Trophoblast cell (in vitro differentiated cells and primary cell): ENCODE measurements around the gene TWSG1.

Source experiments
- DNase-seq, 2 donors: peaks; one replicate each; pipeline ENCODE4 v3.0.0-alpha.2; 2016
- H2AFZ ChIP-seq: 2 replicates; pipeline ENCODE4 v1.6.1; 2013; ENCODE audit warnings: low read length, moderate library complexity, mild to moderate bottlenecking; ENCODE audit not compliant: insufficient read depth, poor library complexity
- H2AK5ac ChIP-seq: 2 replicates; pipeline ENCODE4 v1.6.1; 2013; ENCODE audit warnings: mild to moderate bottlenecking, low read length
- H2BK120ac ChIP-seq: 2 replicates; pipeline ENCODE4 v1.6.1; 2013; ENCODE audit warnings: low read length, mild to moderate bottlenecking, moderate library complexity; ENCODE audit not compliant: insufficient read depth, poor library complexity
- H2BK12ac ChIP-seq: 2 replicates; pipeline ENCODE4 v1.6.1; 2013; ENCODE audit warnings: mild to moderate bottlenecking, low read length, moderate library complexity
- H2BK5ac ChIP-seq: 2 replicates; pipeline ENCODE4 v1.6.1; 2013; ENCODE audit warnings: low read length, low read depth, moderate library complexity, mild to moderate bottlenecking; ENCODE audit not compliant: poor library complexity
- H3K14ac ChIP-seq: 2 replicates; pipeline ENCODE4 v1.6.1; 2013; ENCODE audit warnings: mild to moderate bottlenecking, low read length
- H3K18ac ChIP-seq: 2 replicates; pipeline ENCODE4 v1.6.1; 2013; ENCODE audit warnings: mild to moderate bottlenecking, low read length
- H3K23ac ChIP-seq: 2 replicates; pipeline ENCODE4 v1.6.1; 2013; ENCODE audit warnings: low read length
- H3K27ac ChIP-seq: 2 replicates; pipeline ENCODE4 v1.5.1; 2013; ENCODE audit warnings: low read depth, mild to moderate bottlenecking, inconsistent platforms, low read length, moderate library complexity
- H3K27me3 ChIP-seq: 2 replicates; pipeline ENCODE4 v1.6.1; 2013; ENCODE audit warnings: inconsistent platforms, mild to moderate bottlenecking, low read length, moderate library complexity; ENCODE audit not compliant: insufficient read depth
- H3K36me3 ChIP-seq, 2 experiments: 1 replicate in 1 of 2; 2 replicates in 1 of 2; pipeline ENCODE4 v1.6.1; 2013; ENCODE audit warnings: low read length in 2 of 2, mild to moderate bottlenecking in 2 of 2, moderate library complexity in 1 of 2; ENCODE audit not compliant: insufficient read depth in 2 of 2, control insufficient read depth in 1 of 2
- H3K4ac ChIP-seq: 2 replicates; pipeline ENCODE4 v1.6.1; 2013; ENCODE audit warnings: low read depth, mild to moderate bottlenecking, low read length, moderate library complexity
- H3K4me1 ChIP-seq, 2 experiments: 1 replicate in 1 of 2; 2 replicates in 1 of 2; pipeline ENCODE4 v1.6.1; 2013; ENCODE audit warnings: low read length in 2 of 2, mild to moderate bottlenecking in 2 of 2, moderate library complexity in 1 of 2; ENCODE audit not compliant: insufficient read depth in 2 of 2, control insufficient read depth in 1 of 2
- H3K4me2 ChIP-seq: 2 replicates; pipeline ENCODE4 v1.6.1; 2013; ENCODE audit warnings: inconsistent platforms, mild to moderate bottlenecking, low read length, moderate library complexity
- H3K4me3 ChIP-seq: 2 replicates; pipeline ENCODE4 v1.5.1; 2013; ENCODE audit warnings: mild to moderate bottlenecking, low read depth, low read length, inconsistent platforms
- H3K79me1 ChIP-seq: one replicate; pipeline ENCODE4 v1.6.1; 2013; ENCODE audit warnings: low read length
- H3K79me2 ChIP-seq: 2 replicates; pipeline ENCODE4 v1.6.1; 2013; ENCODE audit warnings: low read length, mild to moderate bottlenecking; ENCODE audit not compliant: control insufficient read depth, insufficient read depth, poor library complexity
- H3K9ac ChIP-seq: 2 replicates; pipeline ENCODE4 v1.6.1; 2013; ENCODE audit warnings: mild to moderate bottlenecking, low read length
- H3K9me3 ChIP-seq: 2 replicates; pipeline ENCODE4 v1.6.1; 2013; ENCODE audit warnings: low read depth, mild to moderate bottlenecking, control low read depth, inconsistent platforms, low read length; ENCODE audit not compliant: insufficient read depth
- H4K12ac ChIP-seq: 2 replicates; pipeline ENCODE4 v1.6.1; 2013; ENCODE audit warnings: low read depth, mild to moderate bottlenecking, low read length, moderate library complexity
- H4K8ac ChIP-seq: 2 replicates; pipeline ENCODE4 v1.6.1; 2013; ENCODE audit warnings: low read depth, mild to moderate bottlenecking, low read length, moderate library complexity
- H4K91ac ChIP-seq: one replicate; pipeline ENCODE4 v1.6.1; 2013; ENCODE audit warnings: low read depth, mild to moderate bottlenecking, low read length, moderate library complexity
- WGBS: extraction: QIAGEN DNeasy Blood & Tissue Kit; methylation state at CpG from one replicate; pipeline ENCODE4 v1.1.7; 2013; ENCODE audit warnings: missing lambda C conversion rate; ENCODE audit not compliant: insufficient read length, insufficient coverage; ENCODE audit errors: extremely low coverage; 5-methylcytosine and 5-hydroxymethylcytosine counted together

TWSG1 gene

DNA sequence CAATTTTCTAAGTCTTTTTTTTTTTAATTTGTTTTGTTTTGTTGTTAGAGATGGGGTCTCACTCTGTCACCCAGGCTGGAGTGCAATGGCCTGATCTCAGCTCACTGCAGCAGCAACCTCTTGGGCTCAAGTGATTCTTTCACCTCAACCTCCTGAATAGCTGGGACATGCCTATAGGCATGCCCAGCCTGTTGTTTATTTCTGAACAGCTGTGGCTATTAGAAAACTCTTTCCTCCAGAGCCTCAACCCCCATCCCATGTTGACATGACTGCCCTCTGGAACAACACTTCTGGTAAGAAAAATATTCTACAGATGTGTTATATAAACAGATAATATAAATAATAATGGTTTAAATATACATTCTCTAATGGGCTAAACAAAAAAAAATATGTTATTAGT is 44.4 kb upstream of the TWSG1 start:
- Histone ChIP-seq H3K4me2 (no peak overlapping the region), H3K23ac (no peak overlapping the region), H2AFZ (no peak overlapping the region), H3K27ac (no peak overlapping the region), H2BK12ac (no peak overlapping the region), H3K79me2 (no peaks in the 10 kb centered on the region), H2AK5ac (no peak overlapping the region), H3K9me3 (peaks cover 2% of the 10 kb centered on the region), H3K27me3 (no peaks in the 10 kb centered on the region), H3K79me1 (no peaks in the 10 kb centered on the region), H3K14ac (no peak overlapping the region), H4K12ac (no peak overlapping the region), H4K8ac (no peak overlapping the region), H3K4ac (no peak overlapping the region), H3K4me1 (no peaks in the 10 kb centered on the region), H2BK120ac (no peak overlapping the region), H3K9ac (no peak overlapping the region), H3K4me3 (no peak overlapping the region), H2BK5ac (no peak overlapping the region), H3K18ac (no peak overlapping the region), H4K91ac (no peak overlapping the region), H3K36me3 (no peaks in the 10 kb centered on the region)
- DNase-seq: no peak

- H3K79me2 ChIP-seq: no peaks in the 10 kb centered on the region
- peaks cover 10% of the 10 kb centered on the region for H3K9me3 ChIP-seq
- no peak overlapping the region for H2BK5ac ChIP-seq
- H3K4me1 ChIP-seq: no peaks in the 10 kb centered on the region
- H3K9ac ChIP-seq: no peak overlapping the region
- no peak overlapping the region for H3K4me3 ChIP-seq
- no peak overlapping the region for H3K4ac ChIP-seq
- no peak overlapping the region for H3K23ac ChIP-seq
- no peaks in the 10 kb centered on the region for H3K79me1 ChIP-seq
- no peak overlapping the region for H4K8ac ChIP-seq
- no peak overlapping the region for H2AK5ac ChIP-seq
- no peaks in the 10 kb centered on the region for H3K27me3 ChIP-seq
- H3K4me2 ChIP-seq: no peak overlapping the region
- no peak overlapping the region for H3K18ac ChIP-seq
- H4K91ac ChIP-seq: no peak overlapping the region
- no peak for DNase-seq
- H2BK120ac ChIP-seq: no peak overlapping the region
- H3K27ac ChIP-seq: no peak overlapping the region
- H2AFZ ChIP-seq: no peak overlapping the region
- no CpG with 5 or more reads among the region's 2 CpGs for WGBS
- H4K12ac ChIP-seq: no peak overlapping the region
- H3K14ac ChIP-seq: no peak overlapping the region
- H3K36me3 ChIP-seq: no peaks in the 10 kb centered on the region
- no peak overlapping the region for H2BK12ac ChIP-seq
Measured at GRCh38 chr18:9292047-9292446, 42.5 kb upstream of the TWSG1 start.

GRCh38 chr18:9293948-9294347 is 40.6 kb upstream of the TWSG1 start:
- H3K27me3 ChIP-seq: no peaks in the 10 kb centered on the region
- no peaks in the 10 kb centered on the region for H3K4me1 ChIP-seq
- H3K79me1 ChIP-seq: no peaks in the 10 kb centered on the region
- no peak overlapping the region for H2AFZ ChIP-seq
- no peak for DNase-seq
- no peak overlapping the region for H3K23ac ChIP-seq
- no peak overlapping the region for H3K27ac ChIP-seq
- no peak overlapping the region for H2BK5ac ChIP-seq
- no peak overlapping the region for H2BK120ac ChIP-seq
- H3K9me3 ChIP-seq: peaks cover 15% of the 10 kb centered on the region
- no peak overlapping the region for H4K91ac ChIP-seq
- no peak overlapping the region for H4K12ac ChIP-seq
- H3K4ac ChIP-seq: no peak overlapping the region
- H3K36me3 ChIP-seq: no peaks in the 10 kb centered on the region
- no peak overlapping the region for H3K4me2 ChIP-seq
- no peak overlapping the region for H3K14ac ChIP-seq
- H4K8ac ChIP-seq: no peak overlapping the region
- no peak overlapping the region for H3K4me3 ChIP-seq
- no peak overlapping the region for H3K18ac ChIP-seq
- no CpG with 5 or more reads among the region's 1 CpG for WGBS
- H3K9ac ChIP-seq: no peak overlapping the region
- H2AK5ac ChIP-seq: no peak overlapping the region
- H3K79me2 ChIP-seq: no peaks in the 10 kb centered on the region
- no peak overlapping the region for H2BK12ac ChIP-seq

DNA sequence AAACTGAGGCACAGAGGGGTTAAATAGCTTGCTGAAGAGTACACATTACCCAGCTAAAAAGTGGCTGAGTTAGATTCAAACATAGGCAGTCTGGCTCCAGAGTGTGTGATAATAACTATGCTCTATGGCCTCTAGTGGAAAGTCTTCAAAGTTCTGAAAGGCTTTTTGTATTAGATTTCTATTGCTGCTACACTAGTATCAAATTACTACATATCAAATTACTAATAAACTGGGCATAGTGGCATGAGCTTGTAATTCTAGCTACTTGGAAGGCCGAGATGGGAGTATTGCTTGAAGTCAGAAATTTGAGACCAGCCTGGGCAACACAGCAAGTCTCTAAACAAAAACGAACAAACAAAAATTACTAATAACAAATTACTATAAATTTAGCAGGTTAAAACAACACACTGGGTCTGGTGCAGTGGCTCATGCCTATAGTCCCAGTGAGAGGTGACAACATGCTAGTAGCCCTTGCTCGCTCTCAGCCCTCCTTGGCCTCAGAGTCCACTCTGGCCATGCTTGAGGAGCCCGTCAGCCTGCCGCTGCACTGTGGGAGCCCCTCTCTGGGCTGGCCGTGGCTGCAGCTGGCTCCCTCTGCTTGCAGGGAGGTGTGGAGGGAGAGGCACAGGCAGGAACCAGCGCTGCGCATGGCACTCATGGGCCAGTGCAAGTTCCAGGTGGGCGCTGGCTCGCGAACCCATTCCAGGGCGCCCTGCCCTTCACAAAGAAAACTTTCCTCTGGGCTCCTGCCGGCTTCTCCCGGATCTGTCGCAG is 38.2 kb upstream of the TWSG1 start:
- Histone ChIP-seq H3K79me2 (no peaks in the 10 kb centered on the region), H2BK12ac (no peak overlapping the region), H3K9ac (no peak overlapping the region), H4K91ac (no peak overlapping the region), H3K9me3 (peaks cover 15% of the 10 kb centered on the region), H2BK5ac (no peak overlapping the region), H3K27ac (no peak overlapping the region), H3K14ac (no peak overlapping the region), H3K79me1 (no peaks in the 10 kb centered on the region), H3K23ac (no peak overlapping the region), H4K12ac (no peak overlapping the region), H4K8ac (no peak overlapping the region), H2BK120ac (no peak overlapping the region), H3K36me3 (no peaks in the 10 kb centered on the region), H3K4me3 (no peak overlapping the region), H3K4me2 (no peak overlapping the region), H3K4me1 (no peaks in the 10 kb centered on the region), H3K27me3 (no peaks in the 10 kb centered on the region), H3K18ac (no peak overlapping the region), H2AFZ (no peak overlapping the region), H3K4ac (no peak overlapping the region), H2AK5ac (no peak overlapping the region)
- WGBS: no CpG with 5 or more reads among the region's 15 CpGs
- DNase-seq: no peak
